NOMO-1 (cell line): ENCODE measurements around the gene GPR146.

Source experiments
- DNase-seq, 2 experiments: peaks; one replicate each; lab custom pipeline; 2025; ENCODE audit not compliant: unreplicated experiment in 2 of 2; lab: John Stamatoyannopoulos, UW

Gene GPR146

DNA sequence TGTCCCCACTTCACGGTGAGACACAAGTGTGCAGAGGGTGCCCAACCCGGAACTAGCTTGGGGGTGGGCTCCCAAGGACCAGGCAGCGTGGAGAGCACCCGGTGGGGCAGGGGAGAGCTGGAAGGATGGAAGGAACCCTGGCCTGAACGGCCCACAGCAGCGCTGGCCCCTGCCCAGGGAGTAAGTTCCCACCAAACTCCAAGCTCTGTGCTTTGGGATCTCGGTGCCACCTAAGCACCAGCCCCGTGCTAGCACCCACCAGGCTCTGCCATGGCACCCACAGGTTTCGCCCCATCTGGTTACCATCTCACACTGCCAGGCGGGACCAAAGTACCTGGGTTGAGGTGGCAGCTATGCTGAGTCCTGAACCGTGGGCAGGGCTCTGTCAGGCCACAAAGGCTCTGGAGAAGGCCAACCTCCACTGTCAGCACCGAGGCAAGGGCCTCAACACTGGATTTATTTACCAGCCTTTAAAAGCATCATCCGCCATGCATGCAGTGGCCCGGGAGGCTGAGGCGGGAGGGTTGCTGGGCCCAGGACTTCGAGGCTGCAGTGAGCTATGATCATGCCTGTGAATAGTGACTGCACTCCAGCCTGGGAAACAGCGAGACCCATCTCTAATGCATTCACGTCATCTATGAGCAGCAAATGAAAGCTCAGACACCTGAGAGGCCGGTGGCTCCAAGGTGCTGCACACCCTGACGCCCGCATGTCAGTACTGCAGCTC lies 59.6 kb downstream of the GPR146 start:
- no peak for DNase-seq

DNA sequence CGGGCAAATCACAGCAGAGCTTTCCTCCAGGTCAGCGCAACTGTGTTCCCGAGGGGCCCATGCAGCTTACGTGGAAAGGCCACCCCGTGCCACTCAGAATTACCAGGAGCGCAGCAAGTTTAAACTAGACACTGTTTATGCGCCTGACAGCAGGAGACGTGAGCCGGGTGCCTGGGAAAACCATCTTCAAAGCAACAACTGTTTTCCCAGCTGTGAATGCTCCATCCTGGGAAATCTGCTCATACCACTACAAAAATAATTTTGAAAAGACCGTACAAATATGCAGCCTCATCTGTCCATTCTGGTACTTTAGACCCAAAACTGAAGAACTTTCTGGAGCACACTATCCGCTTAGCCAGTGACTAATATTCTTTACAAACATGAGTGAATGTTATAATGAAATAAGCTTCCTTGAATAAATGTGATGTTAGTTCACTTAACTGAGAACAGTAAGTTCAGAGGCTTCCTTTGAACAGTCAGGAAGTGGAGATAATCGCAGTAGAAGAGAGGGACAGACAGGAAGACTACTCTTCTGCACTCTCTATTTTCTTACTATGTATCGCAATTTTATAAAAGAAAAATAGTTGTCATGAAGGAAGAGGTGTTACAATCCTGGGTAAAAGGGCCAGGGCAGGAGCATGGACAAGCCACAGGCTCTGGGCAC lies 60.3 kb downstream of the GPR146 start:
- DNase-seq = no peak

DNA sequence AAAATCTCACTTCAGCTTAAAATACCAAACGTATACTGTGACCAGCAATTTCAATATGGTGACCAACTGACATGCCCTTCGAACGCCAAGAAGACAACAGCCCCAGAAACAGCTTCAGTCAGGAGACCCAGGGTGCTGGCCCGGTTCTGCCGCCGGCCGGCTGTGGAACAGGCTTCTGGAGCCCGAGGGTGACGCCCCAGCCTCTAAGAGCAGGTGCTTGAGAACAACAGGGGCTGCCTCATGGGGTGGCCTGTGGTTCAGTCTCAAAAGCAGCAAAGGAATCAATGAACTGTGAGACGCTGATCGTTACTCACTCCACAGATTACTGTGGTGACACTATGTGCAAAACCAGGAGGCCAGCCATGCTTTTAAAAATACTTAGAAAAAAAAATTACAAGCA lies 60.8 kb downstream of the GPR146 start:
- no peak for DNase-seq

DNA sequence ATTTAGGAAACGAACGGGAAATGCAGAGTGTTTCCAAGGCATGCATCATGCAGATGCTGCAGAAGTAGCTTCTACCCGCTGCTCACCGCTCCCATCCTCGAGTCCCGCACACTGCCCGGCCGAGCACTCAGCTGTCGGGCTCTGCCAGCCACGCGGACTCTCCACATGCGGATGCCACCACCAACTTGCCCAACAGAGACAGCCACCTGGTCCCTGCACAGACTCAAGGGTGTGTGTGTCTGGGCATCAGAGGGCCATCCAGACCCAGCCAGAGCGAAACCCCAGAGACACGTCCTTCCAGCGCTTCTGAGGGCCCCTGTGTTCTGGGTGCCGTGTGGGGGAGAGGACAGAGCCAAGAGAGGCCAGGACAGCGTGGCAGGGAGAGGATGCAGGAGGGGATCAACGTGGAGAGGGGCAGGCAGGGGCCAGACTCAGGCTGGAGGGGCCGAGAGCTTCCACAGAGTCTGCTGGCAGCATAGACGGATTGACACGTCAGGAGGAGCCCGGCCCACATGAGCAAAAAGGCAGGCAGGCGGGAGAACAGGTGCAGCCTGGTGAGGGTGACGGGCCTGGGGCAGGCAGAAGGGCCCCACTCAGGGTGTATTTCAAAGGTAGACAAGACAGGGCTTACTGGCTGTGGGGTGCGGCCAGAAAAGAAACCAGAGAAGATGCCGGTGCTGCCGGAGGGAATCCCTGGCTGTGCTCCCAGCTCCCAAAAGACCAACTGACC lies 61.9 kb downstream of the GPR146 start:
- no peak for DNase-seq

DNA sequence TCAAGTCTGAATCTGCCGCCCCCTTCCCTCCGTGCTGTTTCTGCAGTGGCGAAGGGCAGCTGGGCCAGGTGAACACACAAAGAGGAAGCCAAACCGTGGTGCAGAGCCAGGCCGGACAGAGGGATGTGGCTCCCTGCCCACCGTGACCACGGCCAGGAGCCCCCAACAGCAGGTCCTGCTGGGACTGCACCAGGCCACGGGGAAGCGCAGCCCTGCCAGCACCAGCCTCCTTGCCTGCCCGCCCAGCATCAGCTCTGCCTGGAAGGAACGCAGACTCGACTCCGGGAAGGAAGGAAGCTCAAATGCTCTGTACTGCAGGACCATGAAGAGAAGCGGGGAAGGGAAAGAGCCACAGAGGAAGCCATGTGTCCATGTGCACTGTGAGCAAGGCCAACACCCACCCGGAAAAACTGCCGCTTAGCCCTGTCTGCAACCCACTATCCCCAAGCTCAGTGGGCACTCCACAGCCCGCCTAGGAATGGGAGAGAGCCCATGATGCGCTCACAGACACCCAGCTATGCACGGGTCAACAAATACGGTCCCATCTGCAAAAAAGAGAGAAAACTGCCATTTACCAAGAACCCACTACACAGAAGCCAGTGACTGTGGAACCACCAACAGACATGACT lies 62.6 kb downstream of the GPR146 start:
- no peak for DNase-seq

DNA sequence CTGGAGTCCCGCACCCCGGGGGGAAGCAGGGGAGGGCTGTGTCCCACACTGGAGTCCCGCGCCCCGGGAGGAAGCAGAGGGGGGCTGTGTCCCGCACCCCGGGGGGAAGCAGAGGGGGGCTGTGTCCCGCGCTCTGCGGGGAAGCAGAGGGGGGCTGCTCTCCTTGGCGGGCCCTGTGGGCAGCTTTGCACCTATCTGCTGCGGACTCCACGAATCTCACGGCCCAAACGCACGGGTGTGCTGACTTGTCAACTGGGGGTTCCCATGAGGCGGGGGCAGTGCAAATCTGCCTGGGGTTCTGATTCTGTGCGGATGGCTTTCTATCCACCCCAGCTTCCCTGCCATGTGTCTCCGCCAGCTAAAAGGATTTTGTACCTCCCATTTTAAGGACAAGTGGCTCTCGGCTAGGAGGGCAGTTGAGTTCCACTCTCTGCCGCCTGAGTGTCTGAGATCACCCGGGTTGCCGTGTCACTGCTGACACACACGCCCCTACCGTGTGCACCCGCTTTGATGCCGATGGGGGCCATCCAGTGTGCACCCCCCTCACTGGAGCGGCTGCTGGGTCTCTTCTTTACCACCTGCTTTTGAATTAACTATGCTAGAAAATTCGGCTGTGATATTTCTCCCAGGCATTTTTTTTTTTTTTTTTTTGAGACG lies 64.0 kb downstream of the GPR146 start:
- no peak for DNase-seq
